ENCODE measurements around the gene BAD. TPM values are rescaled to one million over a fixed set of nuclear protein-coding genes. Genes with fewer than 3 reads are reported as not detected.
A peak's percentile ranks its signal among the peaks of the same experiment; 100 is the strongest.

The BAD gene
- total and polyA plus RNA-seq, 2 of the 13 experiments (the other 11 are each of a cell fraction or from before 2014, with no cell fraction given): 17.9 to 28.5 TPM

GRCh38 chr11:64225608-64226506 lies 58.6 kb downstream of the BAD start, which contains the start of the genes NUDT22 and TRPT1 (continued):
- TF ChIP-seq BCL6 (CRISPR knock-in tag; IDR thresholded peaks at IDR 0.05) (peak; percentile 45; the same call in 1 of the 2 replicates), ZBTB4 (CRISPR knock-in tag; IDR thresholded peaks at IDR 0.05; ENCODE audit: borderline replicate concordance) (no peak), CBX1 (IDR thresholded peaks at IDR 0.05; ENCODE audit: low read depth) (no peak), SMC3 (IDR thresholded peaks at IDR 0.05; ENCODE audit: low read length) (no peak), SRF (IDR thresholded peaks at IDR 0.05; ENCODE audit: low read depth, low read length) (no peak), ZNF546 (CRISPR knock-in tag; conservative IDR thresholded peaks at IDR 0.05) (no peak), ZNF646 (CRISPR knock-in tag; IDR thresholded peaks at IDR 0.05) (0 out of 2 replicates have a peak, but pooled peaks have one; percentile 47), BHLHE40 (IDR thresholded peaks at IDR 0.05; ENCODE audit: low read length) (no peak), ZBTB2 (CRISPR knock-in tag; IDR thresholded peaks at IDR 0.05; ENCODE audit: low read depth) (peak; percentile 53; the same call in 1 of the 2 replicates), ZNF350 (CRISPR knock-in tag; IDR thresholded peaks at IDR 0.05; ENCODE audit: borderline replicate concordance, low read depth) (peak; percentile 40; the same call in 1 of the 2 replicates), SUZ12 (IDR thresholded peaks at IDR 0.05; ENCODE audit: low read depth, low read length) (no peak), NR2C2 (CRISPR knock-in tag; IDR thresholded peaks at IDR 0.05; ENCODE audit: borderline replicate concordance) (peak; percentile 83), YEATS2 (CRISPR knock-in tag; IDR thresholded peaks at IDR 0.05; ENCODE audit: borderline replicate concordance) (peak; percentile 62), KAT7 (CRISPR knock-in tag; IDR thresholded peaks at IDR 0.05; ENCODE audit: borderline replicate concordance) (0 out of 2 replicates have a peak, but pooled peaks have one; percentile 52), HDAC1 (CRISPR knock-in tag; IDR thresholded peaks at IDR 0.05) (peak; percentile 88), TFDP2 (CRISPR knock-in tag; IDR thresholded peaks at IDR 0.05) (peak; percentile 68)
